Neuronal stem cell (in vitro differentiated cells): Measurements from ENCODE around the gene TOPORS.

ENCODE experiments used
- DNase-seq: peaks from one replicate; pipeline ENCODE4 v3.0.0-alpha.2; 2013; ENCODE audit warnings: low spot score
- H2AFZ ChIP-seq: one replicate; pipeline ENCODE4 v1.6.1; 2013; ENCODE audit warnings: mild to moderate bottlenecking, low read length, inconsistent platforms
- H2AK5ac ChIP-seq: 2 replicates; pipeline ENCODE4 v1.6.1; 2013; ENCODE audit warnings: low read depth, mild to moderate bottlenecking, inconsistent platforms, low read length, moderate library complexity, mixed read lengths
- H2BK120ac ChIP-seq: 2 replicates; pipeline ENCODE4 v1.6.1; 2013; ENCODE audit warnings: low read depth, mild to moderate bottlenecking, inconsistent platforms, low read length, moderate library complexity, mixed read lengths
- H2BK12ac ChIP-seq: one replicate; pipeline ENCODE4 v1.6.1; 2013; ENCODE audit warnings: low read length, inconsistent platforms
- H2BK15ac ChIP-seq: 2 replicates; pipeline ENCODE4 v1.6.1; 2013; ENCODE audit warnings: mild to moderate bottlenecking, low read length, inconsistent platforms, mixed read lengths
- H2BK5ac ChIP-seq: one replicate; pipeline ENCODE4 v1.6.1; 2013; ENCODE audit warnings: inconsistent platforms, mild to moderate bottlenecking, low read length, moderate library complexity
- H3K14ac ChIP-seq: one replicate; pipeline ENCODE4 v1.6.1; 2013; ENCODE audit warnings: low read length, inconsistent platforms
- H3K18ac ChIP-seq: 2 replicates; pipeline ENCODE4 v1.6.1; 2013; ENCODE audit warnings: low read length, inconsistent platforms
- H3K23ac ChIP-seq: 2 replicates; pipeline ENCODE4 v1.6.1; 2013; ENCODE audit warnings: low read depth, mild to moderate bottlenecking, mixed read lengths, low read length, inconsistent platforms; ENCODE audit not compliant: poor library complexity
- H3K27ac ChIP-seq: replicated peaks from 3 replicates; pipeline ENCODE4 v1.5.1; 2013; ENCODE audit warnings: low read length, inconsistent platforms
- H3K27me3 ChIP-seq, 3 experiments: 2 replicates each; pipeline ENCODE4 v1.6.1; 2013; ENCODE audit warnings: low read length in 3 of 3, mild to moderate bottlenecking in 2 of 3, inconsistent platforms in 1 of 3, low read depth in 1 of 3, mixed read lengths in 1 of 3, moderate library complexity in 1 of 3; ENCODE audit not compliant: control insufficient read depth in 3 of 3, insufficient read depth in 3 of 3
- H3K36me3 ChIP-seq, 2 donors: replicated peaks in 1 of 2; 2 replicates each; pipeline ENCODE4 v1.6.1; 2013; ENCODE audit warnings: low read length in 2 of 2; ENCODE audit not compliant: control insufficient read depth in 2 of 2, insufficient read depth in 2 of 2
- H3K4ac ChIP-seq: 2 replicates; pipeline ENCODE4 v1.6.1; 2013; ENCODE audit warnings: inconsistent platforms, mild to moderate bottlenecking, low read length, moderate library complexity
- H3K4me1 ChIP-seq, 2 donors: 1 replicate in 1 of 2; 2 replicates in 1 of 2; pipeline ENCODE4 v1.6.1; 2013; ENCODE audit warnings: low read length in 2 of 2, low read depth in 1 of 2; ENCODE audit not compliant: control insufficient read depth in 2 of 2, insufficient read depth in 1 of 2
- H3K4me2 ChIP-seq: one replicate; pipeline ENCODE4 v1.6.1; 2013; ENCODE audit warnings: mild to moderate bottlenecking, low read length, inconsistent platforms; ENCODE audit not compliant: insufficient read depth, poor library complexity, severe bottlenecking
- H3K4me3 ChIP-seq, 2 donors: 2 replicates each; pipeline ENCODE4 v1.5.1; 2013; ENCODE audit warnings: low read length in 2 of 2, mild to moderate bottlenecking in 2 of 2, inconsistent platforms in 1 of 2, moderate library complexity in 1 of 2
- H3K79me1 ChIP-seq: one replicate; pipeline ENCODE4 v1.6.1; 2013; ENCODE audit warnings: low read depth, mild to moderate bottlenecking, inconsistent platforms, low read length, moderate library complexity
- H3K9ac ChIP-seq: one replicate; pipeline ENCODE4 v1.6.1; 2013; ENCODE audit warnings: mild to moderate bottlenecking, low read depth, low read length, inconsistent platforms; ENCODE audit not compliant: poor library complexity
- H3K9me3 ChIP-seq, 2 donors: replicated peaks in 1 of 2; 2 replicates each; pipeline versions ENCODE3 to v1.6.1; 2013; ENCODE audit warnings: low read length in 2 of 2, mild to moderate bottlenecking in 2 of 2, inconsistent platforms in 1 of 2, low read depth in 1 of 2, mixed read lengths in 1 of 2, moderate library complexity in 1 of 2; ENCODE audit not compliant: control insufficient read depth in 2 of 2, insufficient read depth in 1 of 2
- H4K8ac ChIP-seq: one replicate; pipeline ENCODE4 v1.6.1; 2013; ENCODE audit warnings: low read depth, mild to moderate bottlenecking, inconsistent platforms, low read length, moderate library complexity
- H4K91ac ChIP-seq: one replicate; pipeline ENCODE4 v1.6.1; 2013; ENCODE audit warnings: low read length, low read depth, mild to moderate bottlenecking, inconsistent platforms; ENCODE audit not compliant: poor library complexity
- WGBS, 2 donors: extraction: QIAGEN DNeasy Blood & Tissue Kit; methylation state at CpG; one replicate each; pipeline ENCODE4 v1.1.7; 2013; ENCODE audit warnings: missing lambda C conversion rate in 2 of 2, mixed read lengths in 1 of 2; ENCODE audit not compliant: insufficient read length in 2 of 2, insufficient replicate concordance in 1 of 2; ENCODE audit errors: extremely low coverage in 2 of 2; 5-methylcytosine and 5-hydroxymethylcytosine counted together

TOPORS gene

DNA sequence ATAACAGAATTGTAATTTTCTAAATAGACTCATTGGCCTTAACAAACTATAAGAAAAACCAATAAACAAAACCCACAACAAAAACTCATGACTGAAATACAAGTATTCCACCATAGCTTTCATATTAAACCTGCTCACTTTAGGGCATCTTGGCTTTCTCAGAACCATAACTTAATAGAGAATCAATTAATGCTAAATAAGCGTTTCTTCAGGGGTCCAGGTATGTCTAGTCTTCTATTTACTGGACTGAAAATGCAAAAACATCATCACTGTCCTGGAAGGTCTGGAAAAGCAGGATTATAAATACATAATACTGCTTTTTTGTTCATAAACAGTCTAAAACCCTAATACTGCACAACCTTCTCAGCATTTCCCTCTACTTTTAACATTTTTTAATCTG is 6.5 kb downstream of the TOPORS start:
- H3K4me2 ChIP-seq: no peak overlapping the region
- H2BK15ac ChIP-seq: no peak overlapping the region
- no peak overlapping the region for H3K18ac ChIP-seq
- no peak overlapping the region for H2BK12ac ChIP-seq
- H2BK120ac ChIP-seq: no peak overlapping the region
- peaks cover 2% of the 10 kb centered on the region for H3K79me1 ChIP-seq
- H3K27ac ChIP-seq: no peak overlapping the region
- no peak overlapping the region for H3K14ac ChIP-seq
- H3K4ac ChIP-seq: no peak overlapping the region
- H2AFZ ChIP-seq: no peak overlapping the region
- WGBS, 2 donors: no CpG with 5 or more reads among the region's 1 CpG
- H3K9me3 ChIP-seq: peaks cover 0 to 5% of the 10 kb centered on the region in 2 donors
- no peak overlapping the region for H4K91ac ChIP-seq
- no peak overlapping the region for H3K9ac ChIP-seq
- no peak overlapping the region for H3K4me3 ChIP-seq
- no peak overlapping the region for H2BK5ac ChIP-seq
- no peak overlapping the region for H3K23ac ChIP-seq
- no peaks in the 10 kb centered on the region for H3K27me3 ChIP-seq
- H3K36me3 ChIP-seq: peaks cover 14 to 79% of the 10 kb centered on the region in 2 donors
- no peak overlapping the region for H4K8ac ChIP-seq
- H2AK5ac ChIP-seq: no peak overlapping the region
- DNase-seq: no peak
- peaks cover 2 to 3% of the 10 kb centered on the region in 2 donors for H3K4me1 ChIP-seq

DNA sequence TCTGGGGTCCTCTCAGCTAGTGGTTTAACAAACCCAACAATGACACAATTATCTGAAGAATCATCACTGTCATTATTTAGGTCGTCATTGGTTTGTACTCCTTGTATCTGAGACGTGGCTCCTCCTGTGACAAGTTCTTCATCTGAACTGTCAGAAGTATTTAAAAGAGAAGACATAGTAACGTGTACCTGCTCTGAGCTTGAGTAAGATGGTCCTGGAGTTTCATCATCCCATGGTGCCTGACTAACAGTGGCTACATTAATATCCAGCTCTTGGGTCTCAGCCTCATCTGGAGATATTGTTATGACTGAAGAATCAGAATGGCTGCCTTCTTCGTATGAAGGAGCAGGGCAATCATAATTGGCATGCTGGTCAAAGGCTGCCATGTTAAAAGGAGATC is 9.3 kb downstream of the TOPORS start:
- Histone ChIP-seq H3K4ac (no peak overlapping the region), H3K36me3 (peaks cover 10 to 77% of the 10 kb centered on the region in 2 donors), H2BK12ac (no peak overlapping the region), H2AK5ac (no peak overlapping the region), H3K9ac (no peak overlapping the region), H3K18ac (no peak overlapping the region), H3K4me2 (no peak overlapping the region), H2BK5ac (no peak overlapping the region), H2BK15ac (no peak overlapping the region), H3K14ac (no peak overlapping the region), H3K9me3 (no peaks in the 10 kb centered on the region), H3K27ac (no peak overlapping the region), H3K27me3 (no peaks in the 10 kb centered on the region), H4K8ac (no peak overlapping the region), H2AFZ (no peak overlapping the region), H2BK120ac (no peak overlapping the region), H3K79me1 (no peaks in the 10 kb centered on the region), H3K23ac (no peak overlapping the region), H4K91ac (no peak overlapping the region), H3K4me1 (peaks cover 0 to 1% of the 10 kb centered on the region in 2 donors), H3K4me3 (no peak overlapping the region)
- no peak for DNase-seq
- WGBS, 2 donors: no CpG with 5 or more reads among the region's 4 CpGs

GRCh38 chr9:32533816-32534215 is 18.6 kb downstream of the TOPORS start:
- Histone ChIP-seq H3K14ac (no peak overlapping the region), H3K4ac (no peak overlapping the region), H3K79me1 (no peaks in the 10 kb centered on the region), H3K4me3 (no peak overlapping the region), H3K18ac (no peak overlapping the region), H4K91ac (no peak overlapping the region), H2BK120ac (no peak overlapping the region), H2BK15ac (no peak overlapping the region), H3K27me3 (no peaks in the 10 kb centered on the region), H3K9me3 (peaks cover 0 to 2% of the 10 kb centered on the region in 2 donors), H3K9ac (no peak overlapping the region), H3K36me3 (peaks cover 5 to 10% of the 10 kb centered on the region in 2 donors), H4K8ac (no peak overlapping the region), H3K4me1 (no peaks in the 10 kb centered on the region), H2BK12ac (no peak overlapping the region), H3K23ac (no peak overlapping the region), H2AK5ac (no peak overlapping the region), H3K4me2 (no peak overlapping the region), H2AFZ (no peak overlapping the region), H3K27ac (no peak overlapping the region), H2BK5ac (no peak overlapping the region)
- WGBS, 2 donors: no CpG with 5 or more reads among the region's 4 CpGs
- no peak for DNase-seq

DNA sequence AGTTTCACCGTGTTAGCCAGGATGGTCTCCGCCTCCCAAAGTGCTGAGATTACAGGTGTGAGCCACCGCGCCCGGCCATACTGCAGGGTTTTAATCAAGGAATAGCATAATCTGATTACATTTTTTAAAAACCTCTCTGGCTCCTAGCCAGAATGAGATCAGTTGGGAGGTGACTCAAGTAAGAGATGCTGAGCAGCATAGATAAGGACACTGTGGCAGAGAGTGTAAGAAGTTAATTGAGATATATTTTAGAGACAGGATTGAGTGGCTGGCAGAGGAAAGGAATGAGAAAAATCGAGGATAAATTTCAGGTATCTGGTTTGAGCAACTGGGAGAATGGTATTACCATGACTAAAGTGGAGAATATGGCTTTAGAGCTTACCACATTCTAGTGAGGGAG is 19.1 kb downstream of the TOPORS start:
- H3K4me2 ChIP-seq: no peak overlapping the region
- no peak for DNase-seq
- no peaks in the 10 kb centered on the region for H3K4me1 ChIP-seq
- no peak overlapping the region for H2AK5ac ChIP-seq
- H3K4ac ChIP-seq: no peak overlapping the region
- no peak overlapping the region for H3K4me3 ChIP-seq
- H3K14ac ChIP-seq: no peak overlapping the region
- no peak overlapping the region for H3K9ac ChIP-seq
- no peak overlapping the region for H3K23ac ChIP-seq
- H3K18ac ChIP-seq: no peak overlapping the region
- no peak overlapping the region for H4K91ac ChIP-seq
- no peak overlapping the region for H2BK120ac ChIP-seq
- no peak overlapping the region for H4K8ac ChIP-seq
- peaks cover 5 to 10% of the 10 kb centered on the region in 2 donors for H3K36me3 ChIP-seq
- no peak overlapping the region for H2BK12ac ChIP-seq
- no peak overlapping the region for H2AFZ ChIP-seq
- H3K27ac ChIP-seq: no peak overlapping the region
- H2BK5ac ChIP-seq: no peak overlapping the region
- H2BK15ac ChIP-seq: no peak overlapping the region
- no peaks in the 10 kb centered on the region for H3K79me1 ChIP-seq
- no peaks in the 10 kb centered on the region for H3K27me3 ChIP-seq
- H3K9me3 ChIP-seq: peaks cover 0 to 2% of the 10 kb centered on the region in 2 donors
- no CpG with 5 or more reads among the region's 6 CpGs for WGBS, 2 donors
